Stimulated activated CD4-positive, alpha-beta T cell treated with anti-CD3 and anti-CD28 coated beads, TNF-alpha, amount 100 ng/mL, for 4 hours (primary cell): ENCODE results near the gene SUSD6.

Source experiments
- DNase-seq, 3 experiments: peaks; one replicate each; pipeline ENCODE4 v3.0.0-alpha.2; 2020; ENCODE audit warnings: low read depth in 3 of 3

Gene SUSD6

GRCh38 chr14:69611172-69612013, at the start of gene SUSD6:
TSS of gene SUSD6 (plus strand) at chr14:69611596. CDS start at chr14:69658593, 46,997 bp downstream.
- DNase-seq = peak; percentile 78 to 82 (median 78)

GRCh38 chr14:69561893-69562292, 49.5 kb upstream of the SUSD6 start:
- DNase-seq = no peak

GRCh38 chr14:69567563-69567962, 43.8 kb upstream of the SUSD6 start:
- DNase-seq = no peak

- DNase-seq = no peak
Measured at GRCh38 chr14:69569859-69570258, 41.5 kb upstream of the SUSD6 start.

GRCh38 chr14:69570836-69571330, 40.5 kb upstream of the SUSD6 start:
- DNase-seq = no peak

GRCh38 chr14:69571449-69572029, 39.9 kb upstream of the SUSD6 start:
- DNase-seq = no peak

GRCh38 chr14:69572030-69572840, 39.2 kb upstream of the SUSD6 start:
- DNase-seq = peak in 1 of 3 experiments; percentile 9

- no peak for DNase-seq
Measured at GRCh38 chr14:69572841-69573135, 38.6 kb upstream of the SUSD6 start.

GRCh38 chr14:69573205-69573830, 38.1 kb upstream of the SUSD6 start:
- DNase-seq = no peak

- no peak for DNase-seq
Measured at GRCh38 chr14:69573831-69574262, 37.5 kb upstream of the SUSD6 start.

- DNase-seq = peak; percentile 59 to 68 (median 61)
Measured at GRCh38 chr14:69574263-69574953, 37.0 kb upstream of the SUSD6 start, which contains the start of gene CCDC177. TSS of gene CCDC177 (minus strand) at chr14:69574871. CDS start at chr14:69573622, 1,249 bp downstream.

GRCh38 chr14:69574954-69575295, 36.5 kb upstream of the SUSD6 start:
- no peak for DNase-seq

- no peak for DNase-seq
Measured at GRCh38 chr14:69579476-69579875, 31.9 kb upstream of the SUSD6 start.

GRCh38 chr14:69580009-69580577, 31.3 kb upstream of the SUSD6 start:
- DNase-seq = no peak

GRCh38 chr14:69581316-69581935, 30.0 kb upstream of the SUSD6 start:
- no peak for DNase-seq

- DNase-seq = no peak
Measured at GRCh38 chr14:69582212-69582611, 29.2 kb upstream of the SUSD6 start.

GRCh38 chr14:69582829-69583228, 28.6 kb upstream of the SUSD6 start:
- DNase-seq = no peak

GRCh38 chr14:69584389-69584788, 27.0 kb upstream of the SUSD6 start:
- DNase-seq = no peak

- DNase-seq = no peak
Measured at GRCh38 chr14:69586404-69586803, 25.0 kb upstream of the SUSD6 start.

- DNase-seq = no peak
Measured at GRCh38 chr14:69587389-69587788, 24.0 kb upstream of the SUSD6 start.
